Pancreas (tissue), 10 donors: ENCODE measurements around the gene PTGER1. TPM values are rescaled to one million over a fixed set of nuclear protein-coding genes. Genes with fewer than 3 reads are reported as not detected.
A peak's percentile ranks its signal among the peaks of the same experiment; 100 is the strongest.

Experiments used
- ATAC-seq, 4 donors: fragments of 200-7000 bp; cut with Tn5 transposase; one replicate each; pipeline versions ENCODE4 v1.8.0 to v1.9.1; 2020; ENCODE audit warnings: mild to moderate bottlenecking in 4 of 4, moderate library complexity in 4 of 4
- DNase-seq, 6 donors: peaks; one replicate each; pipeline ENCODE4 v3.0.0-alpha.2; 2020
- FAIRE-seq: peaks from 2 replicates; lab custom pipeline; 2012; peaks lifted over from hg19 to GRCh38; lab: Jason Lieb, UNC
- H3K27ac ChIP-seq, 4 donors: fragments of 200-600 bp; sonication (generic); 1 replicate in 3 of 4; 2 replicates in 1 of 4; pipeline versions ENCODE4 v1.5.0 to v1.8.0; 2020
- H3K27me3 ChIP-seq, 4 donors: fragments of 200-600 bp; one replicate each; pipeline ENCODE4 v1.8.0; 2021
- H3K36me3 ChIP-seq, 3 donors: fragments of 200-600 bp; sonication (generic) in 1 of 3; one replicate each; pipeline versions ENCODE4 v1.5.0 to v1.8.0; 2020 to 2021
- H3K4me1 ChIP-seq, 3 donors: fragments of 200-600 bp; one replicate each; pipeline ENCODE4 v1.8.0; 2021
- H3K4me3 ChIP-seq, 4 donors: fragments of 200-600 bp; sonication (generic) in 2 of 4; one replicate each; pipeline versions ENCODE4 v1.5.0 to v1.8.0; 2020 to 2021
- H3K9me3 ChIP-seq, 4 donors: fragments of 200-600 bp; one replicate each; pipeline ENCODE4 v1.8.0; 2021
- WGBS, 2 donors: extraction: QIAGEN DNeasy Blood & Tissue Kit; methylation state at CpG; one replicate each; pipeline ENCODE4 v1.1.7; 2013; 5-methylcytosine and 5-hydroxymethylcytosine counted together
- intact Hi-C, 3 donors: fragments of 100-400 bp; cut with DNase I; formaldehyde crosslinking; loops; one replicate each; pipeline versions ENCODE4 v1.11.1 to v1.14.2; 2022
- polyA plus RNA-seq, 2 donors: library from polyadenylated mRNA; stranded (reverse); fragments of 200-250 nt; gene quantifications; one replicate each; pipeline ENCODE4 v1.2.3, GENCODE V29; 2013
- total RNA-seq, 6 donors: library from RNA; stranded (reverse); fragmentation: NEBNext Ultra II Directional in 4 of 6; extraction: Animal tissue kit (Norgen Biotek cat#: 25700) in 4 of 6; gene quantifications; one replicate each; pipeline versions ENCODE4 v1.2.1 to v1.2.4, GENCODE V29; 2021 to 2023
- TF ChIP-seq, protein P1 (sequence below), 4 donors: fragments of 200-600 bp; sonication (generic) in 3 of 4; IDR thresholded peaks; one replicate each; pipeline versions ENCODE4 v1.5.0 to v1.8.0; 2021; ENCODE audit warnings: antibody characterized with exemption in 4 of 4
- donor health status: healthy with polysubstance abuse.
- donor health status: DM: no; HTN: no; CAD: no; lungs with moderate emphysema.
- donor health status: DM: no; HTN: no; CAD: no.
- donor health status: control.
- donor health status: control.
- donor health status: Bipolar disorder and iron deficiency.
- donor health status: DM: yes; HTN: yes; CAD: no.
- donor health status: DM: no; HTN: no; CAD: no.
- donor health status: DM: no; HTN: no; CAD: no.
- donor health status: DM: yes; HTN: yes; CAD: no.

The PTGER1 gene
- total and polyA plus RNA-seq, 8 donors, result 0.12 to 0.61 (median 0.28) TPM; not detected in 1

DNA sequence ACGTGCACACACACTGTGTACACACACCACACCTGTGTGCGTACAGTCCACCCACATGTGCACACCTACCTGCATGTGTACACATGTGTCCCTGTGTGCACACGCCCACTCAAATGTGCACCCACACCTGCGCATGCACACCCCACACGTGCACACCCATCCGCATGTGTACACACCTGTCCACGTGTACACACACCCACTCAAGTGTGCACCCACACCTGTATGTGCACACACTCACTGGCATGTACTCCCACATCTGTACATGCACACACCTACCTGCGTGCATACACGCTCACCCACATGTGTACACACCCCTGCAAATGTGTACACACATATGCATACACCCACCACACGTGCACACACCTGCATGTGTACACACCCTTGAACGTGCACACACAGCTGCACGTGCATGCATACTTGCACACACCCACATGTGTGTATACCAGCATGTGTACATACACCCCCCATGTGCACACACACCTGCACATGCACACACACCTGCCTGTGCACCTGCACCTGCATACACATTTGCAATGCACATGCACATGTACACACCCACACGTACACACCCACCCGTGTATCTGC, 31.4 kb downstream of the PTGER1 start:
- TF ChIP-seq, protein P1, sequence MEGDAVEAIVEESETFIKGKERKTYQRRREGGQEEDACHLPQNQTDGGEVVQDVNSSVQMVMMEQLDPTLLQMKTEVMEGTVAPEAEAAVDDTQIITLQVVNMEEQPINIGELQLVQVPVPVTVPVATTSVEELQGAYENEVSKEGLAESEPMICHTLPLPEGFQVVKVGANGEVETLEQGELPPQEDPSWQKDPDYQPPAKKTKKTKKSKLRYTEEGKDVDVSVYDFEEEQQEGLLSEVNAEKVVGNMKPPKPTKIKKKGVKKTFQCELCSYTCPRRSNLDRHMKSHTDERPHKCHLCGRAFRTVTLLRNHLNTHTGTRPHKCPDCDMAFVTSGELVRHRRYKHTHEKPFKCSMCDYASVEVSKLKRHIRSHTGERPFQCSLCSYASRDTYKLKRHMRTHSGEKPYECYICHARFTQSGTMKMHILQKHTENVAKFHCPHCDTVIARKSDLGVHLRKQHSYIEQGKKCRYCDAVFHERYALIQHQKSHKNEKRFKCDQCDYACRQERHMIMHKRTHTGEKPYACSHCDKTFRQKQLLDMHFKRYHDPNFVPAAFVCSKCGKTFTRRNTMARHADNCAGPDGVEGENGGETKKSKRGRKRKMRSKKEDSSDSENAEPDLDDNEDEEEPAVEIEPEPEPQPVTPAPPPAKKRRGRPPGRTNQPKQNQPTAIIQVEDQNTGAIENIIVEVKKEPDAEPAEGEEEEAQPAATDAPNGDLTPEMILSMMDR (IDR thresholded peaks at IDR 0.05), result no peak
- intact Hi-C loops, result no loop called here
- ATAC-seq (no peak), FAIRE-seq (no peak), DNase-seq (no peak)
- Histone ChIP-seq H3K27me3 (no peaks in the 10 kb centered on the region), H3K9me3 (no peaks in the 10 kb centered on the region), H3K27ac (no peak overlapping the region), H3K36me3 (peaks cover 5 to 50% (median 36%) of the 10 kb centered on the region in 3 donors), H3K4me3 (no peak overlapping the region), H3K4me1 (peaks cover 0 to 3% (median 0%) of the 10 kb centered on the region in 3 donors)
- 92% methylated on average over 14 of the region's 14 CpGs for WGBS, 2 donors

DNA sequence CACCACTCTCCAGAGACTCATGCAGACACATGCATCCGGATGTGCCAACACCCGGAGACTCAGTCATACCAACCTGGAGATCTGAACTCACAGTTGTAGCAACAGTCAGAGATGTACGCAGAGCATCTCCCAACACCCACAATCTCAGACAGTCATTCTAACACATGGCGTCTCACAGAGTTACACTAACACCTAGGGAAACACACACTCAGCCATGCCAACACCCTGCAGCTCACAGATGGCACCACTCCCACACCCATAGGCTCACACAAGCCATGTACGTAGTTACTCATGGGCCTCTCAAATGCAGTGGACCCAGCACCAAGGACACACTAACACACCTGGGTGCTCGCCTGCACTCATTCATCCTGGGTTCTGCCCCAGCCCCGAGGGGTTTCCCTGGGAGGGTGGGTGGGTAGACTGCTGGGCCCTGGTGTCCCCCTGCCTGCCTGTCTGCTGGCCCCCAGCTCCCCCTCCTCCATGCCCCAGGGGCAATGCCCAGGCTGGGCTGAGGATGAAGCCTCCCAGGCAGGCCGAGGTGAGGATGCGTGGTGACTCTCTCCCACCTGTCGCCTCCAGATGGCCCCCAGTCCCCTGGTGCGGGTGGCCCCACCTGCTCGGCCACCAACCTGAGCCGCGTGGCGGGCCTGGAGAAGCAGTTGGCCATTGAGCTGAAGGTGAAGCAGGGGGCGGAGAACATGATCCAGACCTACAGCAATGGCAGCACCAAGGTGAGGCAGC, 32.1 kb downstream of the PTGER1 start:
- TF ChIP-seq, protein P1 (IDR thresholded peaks at IDR 0.05), result no peak
- H3K27me3 ChIP-seq, result no peaks in the 10 kb centered on the region
- H3K27ac ChIP-seq, result no peak overlapping the region
- DNase-seq (peak in 1 of 6 donors; percentile 67), FAIRE-seq (no peak), ATAC-seq (no peak)
- no peaks in the 10 kb centered on the region for H3K9me3 ChIP-seq
- peaks cover 0 to 3% (median 0%) of the 10 kb centered on the region in 3 donors for H3K4me1 ChIP-seq
- no peak overlapping the region for H3K4me3 ChIP-seq
- intact Hi-C loops, result no loop called here
- WGBS, 2 donors, result 88 to 91% methylated on average over 16 of the region's 16 CpGs
- peaks cover 5 to 43% (median 36%) of the 10 kb centered on the region in 3 donors for H3K36me3 ChIP-seq

DNA sequence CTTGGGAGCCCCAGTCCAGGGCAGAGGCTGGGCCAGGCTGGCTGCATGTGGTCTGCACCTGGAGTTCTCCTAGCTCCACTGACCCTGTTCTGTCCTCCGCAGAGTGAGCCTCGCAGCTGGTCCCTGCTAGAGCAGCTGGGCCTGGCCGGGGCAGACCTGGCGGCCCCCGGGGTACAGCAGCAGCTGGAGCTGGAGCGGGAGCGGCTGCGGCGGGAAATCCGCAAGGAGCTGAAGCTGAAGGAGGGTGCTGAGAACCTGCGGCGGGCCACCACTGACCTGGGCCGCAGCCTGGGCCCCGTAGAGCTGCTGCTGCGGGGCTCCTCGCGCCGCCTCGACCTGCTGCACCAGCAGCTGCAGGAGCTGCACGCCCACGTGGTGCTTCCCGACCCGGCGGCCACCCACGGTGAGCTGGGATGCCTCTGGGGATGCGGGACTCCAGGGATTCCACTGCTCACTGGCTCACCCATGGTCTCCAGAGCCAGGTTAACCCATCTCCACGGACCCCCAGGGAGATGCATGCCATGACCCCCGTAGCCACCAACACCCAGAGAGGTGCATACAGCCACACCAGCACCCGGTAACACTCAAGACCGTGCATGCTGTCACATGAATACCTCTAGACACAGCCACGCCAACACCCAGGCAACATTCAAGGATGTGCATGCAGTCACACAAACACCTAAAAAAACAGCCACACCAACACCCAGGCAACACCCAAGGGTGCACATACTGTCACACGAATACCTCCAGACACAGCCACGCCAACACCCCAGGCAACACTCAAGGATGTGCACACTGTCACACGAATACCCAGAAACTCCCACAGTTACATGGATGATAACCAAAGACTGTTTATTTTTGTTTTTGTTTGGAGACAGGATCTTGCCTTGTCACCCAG, 33.9 kb downstream of the PTGER1 start:
- H3K4me3 ChIP-seq, result no peak overlapping the region
- DNase-seq (peak in 1 of 6 donors; percentile 69), FAIRE-seq (no peak), ATAC-seq (no peak)
- peaks cover 4 to 28% (median 26%) of the 10 kb centered on the region in 3 donors for H3K36me3 ChIP-seq
- H3K4me1 ChIP-seq, result peaks cover 0 to 3% (median 0%) of the 10 kb centered on the region in 3 donors
- H3K9me3 ChIP-seq, result no peaks in the 10 kb centered on the region
- H3K27me3 ChIP-seq, result no peaks in the 10 kb centered on the region
- WGBS, 2 donors, result 89 to 90% methylated on average over 22 to 34 of the region's 34 CpGs
- TF ChIP-seq, protein P1 (IDR thresholded peaks at IDR 0.05), result no peak
- intact Hi-C loops, result no loop called here
- no peak overlapping the region for H3K27ac ChIP-seq

DNA sequence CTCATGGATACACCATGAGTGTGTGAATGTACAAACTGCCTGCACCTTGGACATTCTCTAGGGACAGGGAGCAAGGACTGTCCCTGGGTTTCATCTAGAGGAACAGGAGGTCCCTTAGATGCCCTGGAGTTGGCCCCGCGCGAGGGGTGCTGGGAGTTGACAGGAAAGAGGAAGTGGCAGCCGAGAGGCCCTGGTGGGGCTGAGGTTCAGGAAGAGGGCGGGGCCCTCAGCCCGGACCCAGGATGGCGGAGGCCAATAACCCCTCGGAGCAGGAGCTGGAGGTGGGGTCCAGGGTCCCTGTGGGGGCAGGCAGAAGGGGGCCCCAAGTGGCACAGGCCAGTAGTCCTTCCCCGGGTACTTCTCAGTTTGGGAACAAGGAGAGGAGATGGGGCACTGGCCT, 35.1 kb downstream of the PTGER1 start:
- WGBS, 2 donors, result 72 to 86% methylated on average over 9 of the region's 9 CpGs
- FAIRE-seq, result no peak
- no peak overlapping the region for H3K27ac ChIP-seq
- H3K36me3 ChIP-seq, result peaks cover 0 to 24% (median 16%) of the 10 kb centered on the region in 3 donors
- no peaks in the 10 kb centered on the region for H3K9me3 ChIP-seq
- H3K4me3 ChIP-seq, result peak overlapping the region in 1 of 4 donors; percentile 28
- no peaks in the 10 kb centered on the region for H3K27me3 ChIP-seq
- ATAC-seq, result peak in 3 of 4 donors; percentile 39 to 73 (median 67)
- intact Hi-C loops, result no loop called here
- peak in 2 of 6 donors; percentile 61 to 66 for DNase-seq
- H3K4me1 ChIP-seq, result peaks cover 0 to 3% (median 0%) of the 10 kb centered on the region in 3 donors
- TF ChIP-seq, protein P1 (IDR thresholded peaks at IDR 0.05), result no peak
